ENCODE results near the gene ANXA9.

ANXA9 gene

DNA sequence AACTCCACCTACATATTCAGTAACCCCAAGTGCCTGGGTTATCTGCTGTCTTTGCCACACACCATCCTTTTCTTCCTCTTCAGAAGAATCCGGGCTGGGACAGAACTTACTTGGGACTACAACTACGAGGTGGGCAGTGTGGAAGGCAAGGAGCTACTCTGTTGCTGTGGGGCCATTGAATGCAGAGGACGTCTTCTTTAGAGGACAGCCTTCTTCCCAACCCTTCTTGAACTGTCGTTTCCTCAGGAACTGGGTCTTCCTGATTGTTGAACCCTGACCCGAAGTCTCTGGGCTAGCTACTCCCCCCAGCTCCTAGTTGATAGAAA lies 18.0 kb upstream of the ANXA9 start:
- Histone ChIP-seq H3K4me3 (replicated peaks; ENCODE audit: insufficient read depth, low read length) (no peak overlapping the region), H3K27ac (replicated peaks) (no peak overlapping the region), H3K27me3 (ENCODE audit: insufficient read depth, poor library complexity, severe bottlenecking) (no peaks in the 10 kb centered on the region)
- TF ChIP-seq SPI1 (IDR thresholded peaks at IDR 0.05; ENCODE audit: borderline replicate concordance, low read depth) (no peak), POLR2AphosphoS5 (IDR thresholded peaks at IDR 0.05; ENCODE audit: low read depth) (no peak; the same call in 1 of the 2 replicates)
- DNase-seq (ENCODE audit: low read depth in 1 of 2, low spot score in 1 of 2), result no peak

DNA sequence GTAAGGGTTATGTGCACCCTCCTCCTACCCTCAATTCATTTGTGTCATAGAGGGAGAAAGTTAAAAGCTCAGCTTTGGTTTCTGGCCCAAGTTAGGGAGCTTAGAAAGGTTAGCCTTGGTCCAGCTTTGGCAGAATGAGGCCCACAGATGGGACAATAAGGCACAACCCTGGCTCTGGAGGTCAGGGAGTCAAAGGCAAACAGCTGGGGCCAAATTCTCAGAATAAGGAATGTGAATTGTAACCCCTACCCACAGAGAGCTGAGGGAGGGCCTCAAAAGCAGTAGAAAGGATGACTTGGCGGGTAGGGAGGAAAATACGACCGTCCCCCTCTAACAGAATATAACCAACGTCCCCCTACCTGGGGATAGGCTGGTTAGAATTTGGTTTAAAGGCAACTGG lies 16.5 kb upstream of the ANXA9 start:
- TF ChIP-seq SPI1 (IDR thresholded peaks at IDR 0.05; ENCODE audit: borderline replicate concordance, low read depth) (no peak), GABPA (IDR thresholded peaks at IDR 0.05; ENCODE audit: low read depth) (no peak), POLR2AphosphoS5 (IDR thresholded peaks at IDR 0.05; ENCODE audit: low read depth) (no peak), REST (IDR thresholded peaks at IDR 0.05; ENCODE audit: insufficient replicate concordance, low read depth) (no peak)
- TF ChIP-seq, protein P1, sequence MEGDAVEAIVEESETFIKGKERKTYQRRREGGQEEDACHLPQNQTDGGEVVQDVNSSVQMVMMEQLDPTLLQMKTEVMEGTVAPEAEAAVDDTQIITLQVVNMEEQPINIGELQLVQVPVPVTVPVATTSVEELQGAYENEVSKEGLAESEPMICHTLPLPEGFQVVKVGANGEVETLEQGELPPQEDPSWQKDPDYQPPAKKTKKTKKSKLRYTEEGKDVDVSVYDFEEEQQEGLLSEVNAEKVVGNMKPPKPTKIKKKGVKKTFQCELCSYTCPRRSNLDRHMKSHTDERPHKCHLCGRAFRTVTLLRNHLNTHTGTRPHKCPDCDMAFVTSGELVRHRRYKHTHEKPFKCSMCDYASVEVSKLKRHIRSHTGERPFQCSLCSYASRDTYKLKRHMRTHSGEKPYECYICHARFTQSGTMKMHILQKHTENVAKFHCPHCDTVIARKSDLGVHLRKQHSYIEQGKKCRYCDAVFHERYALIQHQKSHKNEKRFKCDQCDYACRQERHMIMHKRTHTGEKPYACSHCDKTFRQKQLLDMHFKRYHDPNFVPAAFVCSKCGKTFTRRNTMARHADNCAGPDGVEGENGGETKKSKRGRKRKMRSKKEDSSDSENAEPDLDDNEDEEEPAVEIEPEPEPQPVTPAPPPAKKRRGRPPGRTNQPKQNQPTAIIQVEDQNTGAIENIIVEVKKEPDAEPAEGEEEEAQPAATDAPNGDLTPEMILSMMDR (IDR thresholded peaks at IDR 0.05; ENCODE audit: insufficient read depth, low read length), result no peak
- no peak overlapping the region for H3K27ac ChIP-seq (replicated peaks)
- no peak for DNase-seq (ENCODE audit: low read depth in 1 of 2, low spot score in 1 of 2)

DNA sequence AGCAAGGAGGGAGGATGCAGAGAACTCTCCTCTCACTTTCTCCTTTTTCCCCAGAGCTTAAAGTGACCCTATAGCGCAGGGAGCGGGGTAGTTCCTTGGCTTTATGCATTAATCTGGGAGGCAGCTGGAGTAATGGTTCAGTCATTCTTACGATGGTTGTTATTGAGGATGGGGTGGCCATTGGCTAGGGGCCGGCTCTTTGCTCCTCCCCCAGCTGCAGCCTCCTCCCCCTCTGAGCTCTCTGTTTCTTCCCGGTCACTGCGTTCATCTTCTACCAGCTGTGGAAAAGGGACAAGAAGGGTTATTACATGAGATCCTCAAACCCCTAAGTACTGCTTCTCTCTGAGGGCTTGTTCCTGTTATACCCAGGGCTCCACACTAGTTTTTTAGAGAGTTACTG lies 16.1 kb upstream of the ANXA9 start:
- H3K4me3 ChIP-seq (replicated peaks; ENCODE audit: insufficient read depth, low read length), result no peak overlapping the region
- DNase-seq (ENCODE audit: low read depth in 1 of 2, low spot score in 1 of 2), result no peak
- no peak overlapping the region for H3K27ac ChIP-seq (replicated peaks)
- H3K27me3 ChIP-seq (ENCODE audit: insufficient read depth, poor library complexity, severe bottlenecking), result no peaks in the 10 kb centered on the region
- no peak for TF ChIP-seq GABPA (IDR thresholded peaks at IDR 0.05; ENCODE audit: low read depth)

More for the DNA sequence above, 16.5 kb upstream of the ANXA9 start:
- Histone ChIP-seq H3K4me3 (replicated peaks; ENCODE audit: insufficient read depth, low read length) (no peak overlapping the region), H3K27me3 (ENCODE audit: insufficient read depth, poor library complexity, severe bottlenecking) (no peaks in the 10 kb centered on the region)

GRCh38 chr1:150967936-150968335 lies 14.2 kb upstream of the ANXA9 start:
- no peak for TF ChIP-seq SPI1 (IDR thresholded peaks at IDR 0.05; ENCODE audit: borderline replicate concordance, low read depth)
- TF ChIP-seq GABPA (IDR thresholded peaks at IDR 0.05; ENCODE audit: low read depth), result no peak
- TF ChIP-seq POLR2AphosphoS5 (IDR thresholded peaks at IDR 0.05; ENCODE audit: low read depth), result no peak
- TF ChIP-seq, protein P1 (IDR thresholded peaks at IDR 0.05; ENCODE audit: insufficient read depth, low read length), result no peak
- TF ChIP-seq REST (IDR thresholded peaks at IDR 0.05; ENCODE audit: insufficient replicate concordance, low read depth), result no peak
- DNase-seq (ENCODE audit: low read depth in 1 of 2, low spot score in 1 of 2), result no peak
- H3K4me3 ChIP-seq (replicated peaks; ENCODE audit: insufficient read depth, low read length), result no peak overlapping the region
- H3K27me3 ChIP-seq (ENCODE audit: insufficient read depth, poor library complexity, severe bottlenecking), result no peaks in the 10 kb centered on the region
- H3K27ac ChIP-seq (replicated peaks), result no peak overlapping the region

DNA sequence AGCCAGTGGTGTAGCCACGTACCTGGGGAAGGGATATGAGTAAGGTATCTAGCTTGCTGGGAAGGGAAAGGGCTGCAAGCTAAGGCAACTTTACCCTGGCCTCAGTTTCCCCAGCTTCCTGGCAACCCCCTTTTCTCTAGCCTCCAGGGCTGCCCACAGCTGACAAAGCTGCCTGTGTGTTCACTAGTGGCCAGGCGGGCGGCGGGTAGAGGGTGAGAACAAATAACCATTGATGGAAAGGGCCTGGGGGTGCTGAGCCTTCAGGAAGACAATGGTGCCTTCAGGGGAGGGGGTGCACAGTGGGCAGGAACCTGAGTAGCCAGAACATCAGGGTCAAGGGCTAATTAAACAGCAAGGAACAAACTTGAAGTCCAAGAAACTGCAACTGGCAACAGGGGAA lies 13.6 kb upstream of the ANXA9 start:
- no peak for TF ChIP-seq REST (IDR thresholded peaks at IDR 0.05; ENCODE audit: insufficient replicate concordance, low read depth)
- no peak for TF ChIP-seq GABPA (IDR thresholded peaks at IDR 0.05; ENCODE audit: low read depth)
- TF ChIP-seq, protein P1 (IDR thresholded peaks at IDR 0.05; ENCODE audit: insufficient read depth, low read length), result no peak
- no peak for TF ChIP-seq SPI1 (IDR thresholded peaks at IDR 0.05; ENCODE audit: borderline replicate concordance, low read depth)
- no peak for TF ChIP-seq POLR2AphosphoS5 (IDR thresholded peaks at IDR 0.05; ENCODE audit: low read depth)
- Histone ChIP-seq H3K4me3 (replicated peaks; ENCODE audit: insufficient read depth, low read length) (no peak overlapping the region), H3K27ac (replicated peaks) (no peak overlapping the region), H3K27me3 (ENCODE audit: insufficient read depth, poor library complexity, severe bottlenecking) (no peaks in the 10 kb centered on the region)
- DNase-seq (ENCODE audit: low read depth in 1 of 2, low spot score in 1 of 2), result no peak
